ENCODE measurements around the gene PAIP2. TPM values are rescaled to one million over a fixed set of nuclear protein-coding genes. Genes with fewer than 3 reads are reported as not detected.

Gene PAIP2
- total RNA-seq, 2 experiments from 2014 or later = 64.3 to 97.8 TPM

- POLR2A ChIA-PET = interaction anchor here (0.7 to 1.4 kb wide), 3 partner anchors 22 to 835 kb away, joined by 3 to 5 read pairs (median 3); no protein-coding TSS in a partner anchor
- TF ChIP-seq, protein P1, sequence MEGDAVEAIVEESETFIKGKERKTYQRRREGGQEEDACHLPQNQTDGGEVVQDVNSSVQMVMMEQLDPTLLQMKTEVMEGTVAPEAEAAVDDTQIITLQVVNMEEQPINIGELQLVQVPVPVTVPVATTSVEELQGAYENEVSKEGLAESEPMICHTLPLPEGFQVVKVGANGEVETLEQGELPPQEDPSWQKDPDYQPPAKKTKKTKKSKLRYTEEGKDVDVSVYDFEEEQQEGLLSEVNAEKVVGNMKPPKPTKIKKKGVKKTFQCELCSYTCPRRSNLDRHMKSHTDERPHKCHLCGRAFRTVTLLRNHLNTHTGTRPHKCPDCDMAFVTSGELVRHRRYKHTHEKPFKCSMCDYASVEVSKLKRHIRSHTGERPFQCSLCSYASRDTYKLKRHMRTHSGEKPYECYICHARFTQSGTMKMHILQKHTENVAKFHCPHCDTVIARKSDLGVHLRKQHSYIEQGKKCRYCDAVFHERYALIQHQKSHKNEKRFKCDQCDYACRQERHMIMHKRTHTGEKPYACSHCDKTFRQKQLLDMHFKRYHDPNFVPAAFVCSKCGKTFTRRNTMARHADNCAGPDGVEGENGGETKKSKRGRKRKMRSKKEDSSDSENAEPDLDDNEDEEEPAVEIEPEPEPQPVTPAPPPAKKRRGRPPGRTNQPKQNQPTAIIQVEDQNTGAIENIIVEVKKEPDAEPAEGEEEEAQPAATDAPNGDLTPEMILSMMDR (conservative IDR thresholded peaks at IDR 0.05; ENCODE audit: low read length) = no peak
- no peak for TF ChIP-seq EZH2phosphoT487 (IDR thresholded peaks at IDR 0.05; ENCODE audit: borderline replicate concordance, low read depth, low read length)
- CTCF ChIA-PET (ENCODE audit: unreplicated experiment) = interaction anchor here (1.3 kb wide), 1 partner anchor 9 kb away, joined by 3 read pairs; no protein-coding TSS in a partner anchor
- no peaks in the 10 kb centered on the region for H3K9me2 ChIP-seq (ENCODE audit: insufficient read depth, low read length)
- H3K36me3 ChIP-seq (ENCODE audit: insufficient read depth, low read length) = no peaks in the 10 kb centered on the region
- H3K4me1 ChIP-seq (ENCODE audit: insufficient read depth, low read length, poor library complexity, severe bottlenecking) = peaks cover 25% of the 10 kb centered on the region
- H3K4me2 ChIP-seq (ENCODE audit: low read length) = no peak overlapping the region
- H3K4me3 ChIP-seq (ENCODE audit: low read depth, low read length, poor library complexity, severe bottlenecking) = no peak overlapping the region
- no TSS peak for BruUV-seq (replicated peaks)
- intact Hi-C loops (cut with micrococcal nuclease; ENCODE audit: unreplicated experiment) = no loop called here
- no peak for DNase-seq (ENCODE audit: low spot score)
- H3K79me2 ChIP-seq (ENCODE audit: insufficient read depth, low read depth, low read length) = no peaks in the 10 kb centered on the region
- no peaks in the 10 kb centered on the region for H3K9me3 ChIP-seq (ENCODE audit: low read length)
- no peak overlapping the region for H3K27ac ChIP-seq (ENCODE audit: low read depth, low read length, poor library complexity, severe bottlenecking)
- H2AFZ ChIP-seq (ENCODE audit: low read length) = no peak overlapping the region
- H4K20me1 ChIP-seq (ENCODE audit: insufficient read depth, low read length) = no peaks in the 10 kb centered on the region
These were observed 69.6 kb downstream of the PAIP2 start for GRCh38 chr5:139410993-139411828.

- Histone ChIP-seq H3K4me2 (ENCODE audit: low read length) (no peak overlapping the region), H3K4me3 (ENCODE audit: low read depth, low read length, poor library complexity, severe bottlenecking) (no peak overlapping the region), H4K20me1 (ENCODE audit: insufficient read depth, low read length) (no peaks in the 10 kb centered on the region), H3K36me3 (ENCODE audit: insufficient read depth, low read length) (no peaks in the 10 kb centered on the region), H3K4me1 (ENCODE audit: insufficient read depth, low read length, poor library complexity, severe bottlenecking) (peaks cover 5% of the 10 kb centered on the region), H3K9me2 (ENCODE audit: insufficient read depth, low read length) (no peaks in the 10 kb centered on the region), H2AFZ (ENCODE audit: low read length) (no peak overlapping the region), H3K79me2 (ENCODE audit: insufficient read depth, low read depth, low read length) (no peaks in the 10 kb centered on the region), H3K27ac (ENCODE audit: low read depth, low read length, poor library complexity, severe bottlenecking) (no peak overlapping the region), H3K9me3 (ENCODE audit: low read length) (no peaks in the 10 kb centered on the region)
- CTCF ChIA-PET (ENCODE audit: unreplicated experiment) = no interaction called here
- BruUV-seq (replicated peaks) = no TSS peak
- POLR2A ChIA-PET = no interaction called here
- no peak for DNase-seq (ENCODE audit: low spot score)
- no peak for TF ChIP-seq EZH2phosphoT487 (IDR thresholded peaks at IDR 0.05; ENCODE audit: borderline replicate concordance, low read depth, low read length)
- TF ChIP-seq, protein P1 (conservative IDR thresholded peaks at IDR 0.05; ENCODE audit: low read length) = no peak
- intact Hi-C loops (cut with micrococcal nuclease; ENCODE audit: unreplicated experiment) = no loop called here
These were observed 71.5 kb downstream of the PAIP2 start for GRCh38 chr5:139413153-139413552.

DNA sequence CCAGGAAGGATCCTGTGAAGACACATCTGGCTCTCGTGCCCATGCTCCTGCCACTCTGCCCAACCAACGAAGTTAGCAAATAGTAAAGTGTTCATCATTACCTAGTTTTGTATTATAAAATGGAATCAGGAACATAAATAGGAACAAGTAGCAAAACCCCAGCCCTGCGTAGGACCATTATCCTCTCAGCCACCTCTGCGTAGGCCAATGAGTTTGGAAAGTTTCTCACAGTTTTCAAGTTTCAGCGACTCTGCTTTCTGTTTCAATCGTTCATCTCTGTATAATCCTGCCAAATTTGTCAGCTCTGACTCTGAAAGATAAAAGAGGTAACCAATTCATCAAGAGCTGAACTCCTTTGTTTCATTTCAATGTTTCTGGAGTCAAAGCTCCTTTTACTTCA lies 72.3 kb downstream of the PAIP2 start:
- POLR2A ChIA-PET = no interaction called here
- intact Hi-C loops (cut with micrococcal nuclease; ENCODE audit: unreplicated experiment) = no loop called here
- H2AFZ ChIP-seq (ENCODE audit: low read length) = no peak overlapping the region
- CTCF ChIA-PET (ENCODE audit: unreplicated experiment) = no interaction called here
- no peak overlapping the region for H3K4me3 ChIP-seq (ENCODE audit: low read depth, low read length, poor library complexity, severe bottlenecking)
- H3K9me2 ChIP-seq (ENCODE audit: insufficient read depth, low read length) = no peaks in the 10 kb centered on the region
- TF ChIP-seq EZH2phosphoT487 (IDR thresholded peaks at IDR 0.05; ENCODE audit: borderline replicate concordance, low read depth, low read length) = no peak
- TF ChIP-seq, protein P1 (conservative IDR thresholded peaks at IDR 0.05; ENCODE audit: low read length) = no peak
- H3K4me1 ChIP-seq (ENCODE audit: insufficient read depth, low read length, poor library complexity, severe bottlenecking) = no peaks in the 10 kb centered on the region
- H3K79me2 ChIP-seq (ENCODE audit: insufficient read depth, low read depth, low read length) = no peaks in the 10 kb centered on the region
- no peaks in the 10 kb centered on the region for H3K36me3 ChIP-seq (ENCODE audit: insufficient read depth, low read length)
- no peak overlapping the region for H3K4me2 ChIP-seq (ENCODE audit: low read length)
- H3K9me3 ChIP-seq (ENCODE audit: low read length) = no peaks in the 10 kb centered on the region
- H4K20me1 ChIP-seq (ENCODE audit: insufficient read depth, low read length) = no peaks in the 10 kb centered on the region
- no peak overlapping the region for H3K27ac ChIP-seq (ENCODE audit: low read depth, low read length, poor library complexity, severe bottlenecking)
- BruUV-seq (replicated peaks) = no TSS peak
- DNase-seq (ENCODE audit: low spot score) = no peak
